SH-SY5Y (cell line): ENCODE data around the gene SPAG4.

Experiments used
- GATA2 ChIP-seq: IDR thresholded peaks from 2 replicates; pipeline ENCODE4 v1.6.1; 2011; ENCODE audit warnings: mild to moderate bottlenecking, low read depth, low read length
- GATA3 ChIP-seq: IDR thresholded peaks from 2 replicates; pipeline ENCODE4 v1.6.1; 2011; ENCODE audit warnings: low read depth, mild to moderate bottlenecking, low read length, moderate library complexity

The SPAG4 gene, protein sequence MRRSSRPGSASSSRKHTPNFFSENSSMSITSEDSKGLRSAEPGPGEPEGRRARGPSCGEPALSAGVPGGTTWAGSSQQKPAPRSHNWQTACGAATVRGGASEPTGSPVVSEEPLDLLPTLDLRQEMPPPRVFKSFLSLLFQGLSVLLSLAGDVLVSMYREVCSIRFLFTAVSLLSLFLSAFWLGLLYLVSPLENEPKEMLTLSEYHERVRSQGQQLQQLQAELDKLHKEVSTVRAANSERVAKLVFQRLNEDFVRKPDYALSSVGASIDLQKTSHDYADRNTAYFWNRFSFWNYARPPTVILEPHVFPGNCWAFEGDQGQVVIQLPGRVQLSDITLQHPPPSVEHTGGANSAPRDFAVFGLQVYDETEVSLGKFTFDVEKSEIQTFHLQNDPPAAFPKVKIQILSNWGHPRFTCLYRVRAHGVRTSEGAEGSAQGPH

DNA sequence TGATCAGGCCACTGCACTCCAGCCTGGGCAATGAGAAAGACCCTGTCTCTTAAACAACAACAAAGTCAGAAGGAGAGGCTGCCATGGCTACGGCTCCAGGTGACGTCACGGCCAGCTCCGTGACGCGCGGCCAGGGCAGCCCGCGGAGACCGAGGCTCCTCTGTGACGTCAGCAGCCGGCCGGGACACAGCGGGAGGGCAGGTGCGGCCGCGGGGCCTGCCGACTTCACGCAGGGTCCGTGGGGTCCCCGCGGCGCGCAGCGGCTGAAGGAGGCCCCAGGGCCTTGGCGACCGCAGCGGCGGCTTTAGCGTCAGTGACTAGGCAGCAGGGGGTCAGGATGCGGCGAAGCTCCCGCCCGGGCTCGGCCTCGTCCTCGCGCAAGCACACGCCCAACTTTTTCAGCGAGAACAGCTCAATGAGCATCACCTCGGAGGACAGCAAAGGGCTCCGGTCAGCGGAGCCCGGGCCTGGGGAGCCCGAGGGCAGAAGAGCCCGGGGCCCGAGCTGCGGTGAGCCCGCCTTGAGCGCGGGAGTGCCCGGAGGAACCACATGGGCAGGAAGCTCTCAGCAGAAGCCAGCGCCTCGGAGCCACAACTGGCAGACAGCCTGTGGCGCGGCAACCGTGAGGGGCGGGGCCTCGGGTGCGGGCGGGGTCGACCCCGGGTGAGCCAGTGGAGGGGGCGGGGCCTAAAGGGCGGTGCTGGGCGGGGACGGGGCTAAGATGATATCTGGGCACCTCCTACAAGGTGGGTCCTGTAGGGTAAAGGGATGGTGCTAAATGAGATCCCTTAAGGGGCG is at the start of gene SPAG4:
Gene SPAG4, plus strand, starts transcription at position 163 of the 798 bp plus-strand sequence. Its CDS starts 175 bp downstream, at position 338.
- TF ChIP-seq GATA3 (no peak), GATA2 (peak; percentile 59)

DNA sequence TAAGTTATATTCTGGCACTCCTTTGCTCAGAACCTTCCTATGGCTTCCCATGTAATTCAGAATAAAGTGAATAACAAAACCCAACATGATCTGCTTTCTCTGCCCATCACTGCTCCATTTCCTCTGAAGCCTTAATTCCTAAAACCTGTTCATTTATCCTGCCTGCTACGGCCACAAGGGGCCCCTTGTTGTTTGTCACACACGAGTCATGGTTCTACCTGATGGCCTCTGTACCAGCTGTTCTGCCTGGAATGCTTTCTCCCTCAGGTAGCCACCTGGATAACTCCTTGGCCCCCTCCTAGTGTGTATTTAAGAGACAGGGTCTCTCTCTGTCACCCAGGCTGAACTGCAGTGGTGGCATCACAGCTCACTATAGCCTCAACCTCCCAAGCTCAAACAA is 47.0 kb upstream of the SPAG4 start:
- TF ChIP-seq GATA2 (no peak), GATA3 (no peak)

DNA sequence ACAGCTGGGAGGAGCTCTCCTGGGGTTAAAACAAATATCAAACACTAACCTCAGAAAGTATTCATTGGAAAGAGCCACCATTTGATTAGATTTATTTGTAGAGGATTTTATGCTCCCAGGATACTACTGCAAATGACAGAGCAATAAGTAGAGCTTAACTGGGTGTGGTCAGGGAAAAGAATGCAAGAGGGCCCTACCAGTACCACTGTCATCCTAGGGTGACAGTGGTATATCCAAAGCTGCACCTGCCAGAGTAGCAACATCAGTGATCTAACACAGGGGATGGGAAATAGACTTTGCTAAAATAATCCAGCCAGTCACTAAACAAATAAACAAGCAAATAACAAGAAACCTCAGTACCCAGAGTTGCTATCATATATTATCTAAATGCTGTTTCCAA is 44.1 kb upstream of the SPAG4 start:
- TF ChIP-seq GATA2 (no peak), GATA3 (no peak)

DNA sequence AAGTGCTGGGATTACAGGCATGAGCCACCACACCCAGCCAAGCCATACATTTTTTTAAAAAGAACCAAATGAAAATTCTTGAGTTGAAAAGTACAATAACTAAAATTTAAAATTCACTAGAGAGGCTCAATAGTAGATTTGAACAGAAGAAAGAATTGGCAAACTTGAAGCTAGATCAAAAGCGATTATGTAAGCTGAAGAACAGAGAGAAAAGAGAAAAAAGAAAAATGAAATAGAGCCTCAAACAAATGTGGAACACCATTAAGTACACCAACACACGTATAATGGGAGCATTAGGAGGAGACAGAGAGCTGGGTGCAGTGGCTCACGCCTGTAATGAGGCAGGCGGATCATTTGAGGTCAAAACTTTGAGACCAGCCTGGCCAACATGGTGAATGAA is 42.8 kb upstream of the SPAG4 start:
- TF ChIP-seq GATA3 (no peak), GATA2 (no peak)

DNA sequence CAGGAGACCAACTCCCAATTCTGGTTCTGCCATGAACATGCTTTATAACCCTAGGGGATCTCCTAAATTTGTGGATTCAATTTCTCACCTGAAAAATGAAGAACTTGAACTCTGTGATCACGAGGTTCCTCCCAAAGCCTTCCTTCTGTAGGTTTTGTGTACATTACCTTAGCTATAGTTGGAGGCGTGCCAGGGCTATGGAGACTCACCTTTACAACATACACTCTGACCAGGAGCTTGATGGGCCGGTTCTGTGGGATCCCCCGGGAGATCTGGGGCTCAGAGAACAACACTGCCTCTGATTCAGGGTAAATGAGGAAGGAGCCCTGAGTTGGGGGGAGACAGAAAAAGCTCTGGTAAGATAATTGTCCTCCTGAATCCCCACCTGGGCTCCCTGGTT is 39.7 kb upstream of the SPAG4 start:
- TF ChIP-seq GATA2: no peak

DNA sequence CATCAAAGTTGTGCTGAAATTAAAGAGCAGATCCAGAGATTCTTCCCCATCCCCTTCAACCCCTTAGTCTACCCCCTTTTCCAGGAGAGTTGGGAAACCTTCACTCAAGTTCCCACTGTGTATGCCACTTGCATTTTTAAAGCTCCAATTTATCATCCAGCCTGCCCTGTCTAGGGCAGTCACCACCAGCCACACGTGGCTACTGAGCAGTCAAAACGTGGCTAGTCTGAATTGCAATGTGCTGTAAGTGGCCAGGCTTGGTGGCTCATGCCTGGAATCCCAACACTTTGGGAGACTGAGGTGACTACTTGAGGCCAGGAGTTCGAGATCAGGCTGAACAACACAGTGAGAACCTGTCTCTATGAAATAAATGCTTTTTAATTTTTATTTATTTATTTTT is 38.8 kb upstream of the SPAG4 start:
- TF ChIP-seq GATA3 (no peak), GATA2 (no peak)

DNA sequence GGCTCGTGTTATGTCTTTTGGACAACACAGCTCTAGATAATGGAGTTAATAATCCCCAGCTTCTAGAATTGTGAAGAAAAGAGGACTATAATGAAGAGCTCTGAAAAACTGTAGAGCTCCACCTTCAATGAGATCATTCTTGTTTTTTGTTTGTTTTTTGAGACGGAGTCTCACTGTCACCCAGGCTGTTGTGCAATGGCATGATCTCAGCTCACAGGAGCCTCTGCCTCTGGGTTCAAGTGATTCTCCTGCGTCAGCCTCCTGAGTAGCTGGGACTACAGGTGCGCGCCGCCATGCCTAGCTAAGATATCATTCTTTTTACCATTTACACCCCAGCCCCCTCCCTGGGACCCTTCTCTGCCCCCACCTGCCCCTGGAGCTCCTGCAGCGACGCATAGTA is 37.2 kb upstream of the SPAG4 start:
- TF ChIP-seq GATA3 (no peak), GATA2 (no peak)

DNA sequence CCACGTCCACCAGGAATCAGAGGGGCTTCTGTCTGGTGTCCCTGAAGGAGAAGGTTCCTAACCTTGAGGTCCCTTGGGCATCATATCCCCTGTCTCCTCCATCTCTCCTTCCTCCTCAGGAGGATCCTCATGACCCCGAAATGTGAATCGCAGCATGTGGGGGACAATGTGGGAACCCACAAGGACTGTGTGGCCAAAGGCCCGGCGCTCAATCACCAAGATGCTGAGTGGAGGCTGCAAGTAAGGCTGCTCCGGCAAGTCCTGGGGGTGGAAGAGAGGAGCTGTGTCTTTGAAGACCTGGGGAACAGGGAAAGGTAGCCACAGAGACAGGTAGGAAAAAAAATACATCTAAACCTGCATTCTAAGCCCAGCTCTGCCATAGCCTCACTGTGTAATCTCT is 36.4 kb upstream of the SPAG4 start:
- TF ChIP-seq GATA2: no peak
- TF ChIP-seq GATA3: no peak

DNA sequence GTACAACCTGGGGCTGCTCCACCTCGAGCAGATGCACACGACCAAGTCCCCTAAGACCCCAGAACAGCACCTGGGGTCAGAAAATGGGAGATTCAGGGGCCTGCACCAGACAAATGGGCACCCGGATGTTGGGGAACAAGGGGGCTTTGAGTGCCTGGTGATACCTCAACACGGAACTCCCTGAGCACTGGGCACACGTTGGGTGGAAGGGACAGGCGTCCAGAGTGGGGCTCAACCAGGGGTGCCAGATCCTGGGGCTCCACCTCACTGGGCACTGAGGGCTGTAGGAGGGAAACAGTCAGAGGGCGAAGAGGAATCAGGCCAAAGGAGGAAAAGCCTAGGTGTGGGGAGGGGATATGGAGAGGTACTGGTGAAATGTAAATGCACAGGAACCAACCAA is 33.5 kb upstream of the SPAG4 start:
- TF ChIP-seq GATA3 (no peak), GATA2 (no peak)

DNA sequence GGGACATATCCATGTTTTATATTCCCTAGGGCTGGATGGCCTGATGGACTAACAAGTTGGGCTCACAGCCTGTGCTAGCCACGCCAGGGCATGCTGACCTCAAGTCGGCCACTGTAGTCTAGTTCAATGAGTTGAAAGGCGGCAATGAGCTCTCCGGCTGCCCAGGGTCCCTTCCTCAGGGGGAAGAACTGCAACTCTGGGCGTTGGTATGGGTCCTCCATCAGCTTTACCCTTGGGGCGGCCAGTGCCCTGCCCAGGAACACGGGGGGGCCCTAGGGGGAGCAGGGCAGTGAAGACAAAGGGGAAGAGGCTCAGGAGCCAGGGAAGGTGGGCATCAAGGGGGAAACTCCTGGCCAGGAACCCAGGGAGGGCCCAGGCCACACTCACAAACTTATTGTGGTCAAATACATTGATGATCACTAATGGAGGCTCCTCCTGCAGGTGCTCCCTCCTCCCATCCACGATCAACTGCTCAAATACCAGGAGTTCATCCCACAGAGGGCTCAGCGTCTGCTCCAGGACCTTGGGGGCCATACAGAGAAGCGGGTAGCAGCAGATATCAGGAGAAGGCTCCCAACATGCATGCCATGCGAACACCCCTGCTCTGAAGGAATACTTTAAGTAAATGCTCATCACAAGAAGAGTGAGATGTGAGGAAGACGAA is 32.8 kb upstream of the SPAG4 start:
- TF ChIP-seq GATA2: no peak
- TF ChIP-seq GATA3: no peak

DNA sequence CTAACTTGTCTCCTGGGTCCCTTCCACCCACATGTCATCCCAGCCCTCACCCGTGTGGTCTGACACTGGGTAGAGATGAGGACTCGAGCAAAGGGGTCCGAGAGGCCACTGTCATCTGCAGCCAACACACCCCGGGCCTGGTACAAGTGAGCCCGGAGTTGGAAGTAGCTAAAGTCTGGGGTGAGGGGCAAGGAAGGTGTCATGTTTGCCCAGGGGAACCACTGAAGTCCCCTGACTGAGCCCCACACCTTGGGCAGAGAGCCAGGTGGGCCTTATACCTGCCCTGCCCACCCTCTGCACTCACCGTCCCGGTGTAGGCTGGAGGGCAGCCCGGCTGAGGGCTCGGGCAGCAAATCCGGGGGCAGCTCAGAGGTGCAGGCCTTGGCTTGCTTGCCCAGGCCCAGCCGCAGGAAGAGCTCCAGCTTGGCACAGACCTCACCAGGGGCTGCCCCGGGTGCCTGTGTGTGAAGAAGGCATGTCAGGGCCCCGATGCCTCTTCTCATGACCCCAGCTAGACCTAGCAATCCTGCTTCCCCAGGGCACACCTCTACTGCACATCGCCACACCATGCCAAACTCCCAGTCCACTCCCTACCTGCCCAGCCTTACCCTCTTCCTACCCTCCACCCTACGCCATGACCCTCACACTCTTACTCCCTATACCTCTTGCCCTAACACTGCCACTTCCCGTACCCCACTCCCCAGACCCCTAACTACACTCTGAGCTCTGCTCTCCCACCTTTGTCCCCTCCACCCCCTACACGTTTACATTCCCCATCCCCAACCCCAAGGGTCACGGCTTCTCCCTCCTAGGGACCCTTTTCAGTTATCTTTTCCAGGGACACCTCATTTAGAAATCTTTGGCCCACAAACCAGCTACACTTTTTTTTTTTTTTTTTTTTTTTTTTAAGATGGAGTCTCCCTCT is 31.7 kb upstream of the SPAG4 start:
- TF ChIP-seq GATA2 (no peak), GATA3 (no peak)

DNA sequence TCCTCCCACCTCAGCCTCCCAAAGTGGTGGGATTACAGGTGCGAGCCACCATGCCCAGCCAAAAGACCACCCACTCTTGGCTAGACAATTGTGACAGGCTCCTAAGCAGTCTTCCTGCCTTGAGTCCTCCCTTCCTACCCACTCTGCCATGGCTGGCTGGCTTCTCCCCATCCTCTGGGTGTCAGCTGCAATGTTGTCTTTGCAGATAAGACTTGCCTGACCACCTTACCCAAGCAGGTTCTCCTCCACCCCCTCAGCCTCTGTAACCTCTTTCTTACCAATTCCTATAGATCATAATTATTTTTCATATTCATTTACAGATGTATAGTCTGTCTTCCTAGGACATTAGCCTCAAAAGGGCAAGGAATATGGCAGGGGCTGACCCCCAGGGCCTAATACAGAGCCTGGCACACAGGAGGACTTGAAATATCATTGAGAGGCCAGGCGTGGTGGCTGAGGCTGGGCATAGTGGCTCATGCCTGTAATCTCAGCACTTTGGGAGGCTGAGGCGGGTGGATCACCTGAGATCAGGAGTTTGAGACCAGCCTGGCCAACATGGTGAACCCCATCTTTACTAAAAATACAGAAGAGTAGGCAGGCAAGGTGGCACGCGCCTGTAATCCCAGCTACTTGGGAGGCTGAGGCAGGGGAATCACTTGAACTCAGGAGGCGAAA is 28.7 kb upstream of the SPAG4 start:
- TF ChIP-seq GATA2 (no peak), GATA3 (no peak)

DNA sequence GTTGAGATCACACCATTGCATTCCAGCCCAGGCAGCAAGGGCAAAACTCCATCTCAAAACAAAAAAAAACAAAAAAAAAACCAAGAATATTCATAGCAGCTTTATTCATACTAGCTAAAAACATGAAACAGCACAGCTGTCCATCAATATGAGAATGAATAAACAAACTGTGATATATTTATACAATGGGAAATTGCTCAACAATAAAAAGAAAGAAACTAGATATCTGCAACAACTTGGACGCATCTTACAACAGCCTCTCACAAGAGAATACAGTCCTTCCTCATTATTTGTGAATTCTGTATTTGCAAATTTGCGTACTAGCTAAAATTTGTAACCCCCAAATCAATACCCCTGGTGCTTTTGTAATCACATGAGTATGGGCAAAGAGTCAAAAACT is 28.2 kb upstream of the SPAG4 start:
- no peak for TF ChIP-seq GATA2
- no peak for TF ChIP-seq GATA3
